GM21367 (cell line): ENCODE data around the gene PARD3.
"Not testable (repeated sequence)": the region's sequence is repeated elsewhere in the genome, so short reads cannot be mapped to it uniquely, and the experiment has no call there.

Experiments used
- ATAC-seq: cut with Tn5 transposase; IDR thresholded peaks from one replicate; pipeline ENCODE4 v1.9.1; 2021; ENCODE audit not compliant: unreplicated experiment

The PARD3 gene

GRCh38 chr10:34405611-34406462 is 409.3 kb downstream of the PARD3 start:
- ATAC-seq = no peak

GRCh38 chr10:34403512-34403911 is 411.6 kb downstream of the PARD3 start:
- ATAC-seq = no peak

- ATAC-seq = no peak
These were observed 415.0 kb downstream of the PARD3 start for GRCh38 chr10:34400075-34400474.

- no peak for ATAC-seq
These were observed 416.1 kb downstream of the PARD3 start for GRCh38 chr10:34399013-34399412.

GRCh38 chr10:34397324-34397723 is 417.8 kb downstream of the PARD3 start:
- ATAC-seq = no peak

GRCh38 chr10:34396663-34397062 is 418.4 kb downstream of the PARD3 start:
- ATAC-seq = no peak

GRCh38 chr10:34392641-34393170 is 422.4 kb downstream of the PARD3 start:
- ATAC-seq = no peak

GRCh38 chr10:34391168-34391567 is 423.9 kb downstream of the PARD3 start:
- ATAC-seq = not testable (repeated sequence)

GRCh38 chr10:34389801-34390200 is 425.3 kb downstream of the PARD3 start:
- ATAC-seq = no peak

- no peak for ATAC-seq
These were observed 428.2 kb downstream of the PARD3 start for GRCh38 chr10:34386921-34387320.

- ATAC-seq = no peak
These were observed 430.7 kb downstream of the PARD3 start for GRCh38 chr10:34384372-34384771.

GRCh38 chr10:34382626-34383025 is 432.5 kb downstream of the PARD3 start:
- no peak for ATAC-seq

GRCh38 chr10:34380856-34381255 is 434.2 kb downstream of the PARD3 start:
- ATAC-seq = no peak

- ATAC-seq = no peak
These were observed 436.8 kb downstream of the PARD3 start for GRCh38 chr10:34378297-34378696.

- no peak for ATAC-seq
These were observed 437.3 kb downstream of the PARD3 start for GRCh38 chr10:34377833-34378232.

GRCh38 chr10:34374356-34375045 is 440.6 kb downstream of the PARD3 start:
- ATAC-seq = peak; percentile 27

GRCh38 chr10:34373211-34373610 is 441.9 kb downstream of the PARD3 start:
- ATAC-seq = no peak

GRCh38 chr10:34372509-34372908 is 442.6 kb downstream of the PARD3 start:
- ATAC-seq = no peak

GRCh38 chr10:34370126-34370525 is 445.0 kb downstream of the PARD3 start:
- no peak for ATAC-seq

GRCh38 chr10:34369120-34369519 is 446.0 kb downstream of the PARD3 start:
- ATAC-seq = no peak

GRCh38 chr10:34364253-34365037 is 450.7 kb downstream of the PARD3 start:
- no peak for ATAC-seq
